WTC11 (cell line): ENCODE measurements around the gene AOX1. TPM values are rescaled to one million over a fixed set of nuclear protein-coding genes. Genes with fewer than 3 reads are reported as not detected.

ENCODE experiments used
- ATAC-seq: fragments of 200-7000 bp; cut with Tn5 transposase; 2 replicates; pipeline ENCODE4 v1.10.0; 2021; ENCODE audit warnings: mild to moderate bottlenecking, moderate library complexity
- CTCF ChIA-PET: fragments of 300-600 bp; sonication (Branson Sonifier 250); formaldehyde crosslinking; loops from one replicate; lab custom pipeline; 2021; ENCODE audit warnings: antibody characterized with exemption; lab: Charles Lee
- POLR2A ChIA-PET: fragments of 350-600 bp; sonication (Branson Sonifier 250); formaldehyde crosslinking; loops from one replicate; lab custom pipeline; 2021; ENCODE audit warnings: antibody characterized with exemption; lab: Charles Lee
- DNase-seq: peaks from one replicate; pipeline ENCODE4 v3.0.0; 2021; ENCODE audit warnings: low spot score
- H3K27ac Mint-ChIP-seq: 2 replicates; pipeline ENCODE4 v1.8.0; 2021; ENCODE audit warnings: mixed read lengths
- H3K27me3 Mint-ChIP-seq: 2 replicates; pipeline ENCODE4 v1.8.0; 2021; ENCODE audit warnings: low read depth, mild to moderate bottlenecking, moderate library complexity, mixed read lengths
- H3K36me3 Mint-ChIP-seq: 2 replicates; pipeline ENCODE4 v1.8.0; 2021; ENCODE audit warnings: mixed read lengths
- H3K4me1 Mint-ChIP-seq: 2 replicates; pipeline ENCODE4 v1.8.0; 2022; ENCODE audit warnings: mixed read lengths
- H3K4me3 Mint-ChIP-seq: 2 replicates; pipeline ENCODE4 v1.8.0; 2021; ENCODE audit warnings: mild to moderate bottlenecking, moderate library complexity, mixed read lengths
- H3K9me3 Mint-ChIP-seq: 2 replicates; pipeline ENCODE4 v1.8.0; 2021; ENCODE audit warnings: mixed read lengths
- CBFB ChIP-seq: sonication (generic); formaldehyde crosslinking; IDR thresholded peaks from 2 replicates; pipeline ENCODE4 v1.8.1; 2022; ENCODE audit warnings: mild to moderate bottlenecking, low read depth, missing genetic modification reagents
- CREB1 ChIP-seq: sonication (generic); formaldehyde crosslinking; IDR thresholded peaks from 2 replicates; pipeline ENCODE4 v1.8.0; 2023; ENCODE audit warnings: mild to moderate bottlenecking, missing genetic modification reagents
- ESRRA ChIP-seq: sonication (generic); formaldehyde crosslinking; IDR thresholded peaks from 2 replicates; pipeline ENCODE4 v1.8.1; 2022; ENCODE audit warnings: mild to moderate bottlenecking, missing genetic modification reagents, borderline replicate concordance
- FOXJ3 ChIP-seq: sonication (generic); formaldehyde crosslinking; IDR thresholded peaks from 2 replicates; pipeline ENCODE4 v1.9.0; 2021; ENCODE audit warnings: missing genetic modification reagents, mild to moderate bottlenecking, borderline replicate concordance
- IRF2 ChIP-seq: sonication (generic); formaldehyde crosslinking; IDR thresholded peaks from 2 replicates; pipeline ENCODE4 v1.8.0; 2022; ENCODE audit warnings: low read depth, missing genetic modification reagents, borderline replicate concordance
- JUN ChIP-seq: sonication (generic); formaldehyde crosslinking; IDR thresholded peaks from 2 replicates; pipeline ENCODE4 v1.8.0; 2023; ENCODE audit warnings: mild to moderate bottlenecking, missing genetic modification reagents
- NFE2L1 ChIP-seq: sonication (generic); formaldehyde crosslinking; IDR thresholded peaks from 2 replicates; pipeline ENCODE4 v1.8.1; 2023; ENCODE audit warnings: missing genetic modification reagents
- NFYB ChIP-seq: sonication (generic); formaldehyde crosslinking; conservative IDR thresholded peaks from 2 replicates; pipeline ENCODE4 v1.8.0; 2022; ENCODE audit warnings: low read depth, missing genetic modification reagents
- NR1H2 ChIP-seq: sonication (generic); formaldehyde crosslinking; IDR thresholded peaks from 2 replicates; pipeline ENCODE4 v1.9.0; 2021; ENCODE audit warnings: mild to moderate bottlenecking, moderate library complexity, missing genetic modification reagents
- TEAD4 ChIP-seq: sonication (generic); formaldehyde crosslinking; IDR thresholded peaks from 2 replicates; pipeline ENCODE4 v1.8.0; 2022; ENCODE audit warnings: mild to moderate bottlenecking, missing genetic modification reagents
- ZNF121 ChIP-seq: sonication (generic); formaldehyde crosslinking; IDR thresholded peaks from 2 replicates; pipeline ENCODE4 v1.8.0; 2023; ENCODE audit warnings: missing genetic modification reagents
- ZNF263 ChIP-seq: sonication (generic); formaldehyde crosslinking; IDR thresholded peaks from 2 replicates; pipeline ENCODE4 v1.8.1; 2022; ENCODE audit warnings: low read depth, mild to moderate bottlenecking, moderate library complexity, missing genetic modification reagents
- total RNA-seq: library from RNA; stranded (reverse); gene quantifications from 3 replicates; pipeline ENCODE4 v1.2.3, GENCODE V29; 2021
- TF ChIP-seq, protein P1 (sequence below): sonication (generic); formaldehyde crosslinking; IDR thresholded peaks from 2 replicates; pipeline ENCODE4 v1.8.0; 2023; ENCODE audit warnings: missing genetic modification reagents
- TF ChIP-seq, protein P2 (sequence below): sonication (generic); formaldehyde crosslinking; conservative IDR thresholded peaks from 2 replicates; pipeline ENCODE4 v1.8.1; 2022; ENCODE audit warnings: mild to moderate bottlenecking, missing genetic modification reagents
- TF ChIP-seq, protein P3 (sequence below): sonication (generic); formaldehyde crosslinking; IDR thresholded peaks from 2 replicates; pipeline ENCODE4 v1.8.1; 2023; ENCODE audit warnings: mild to moderate bottlenecking, missing genetic modification reagents
- TF ChIP-seq, protein P4 (sequence below): sonication (generic); formaldehyde crosslinking; IDR thresholded peaks from 2 replicates; pipeline ENCODE4 v1.8.0; 2022; ENCODE audit warnings: missing genetic modification reagents
- TF ChIP-seq, protein P5 (sequence below): sonication (generic); formaldehyde crosslinking; IDR thresholded peaks from 2 replicates; pipeline ENCODE4 v1.8.1; 2023; ENCODE audit warnings: mild to moderate bottlenecking, missing genetic modification reagents, borderline replicate concordance
- TF ChIP-seq, protein P6 (sequence below): sonication (generic); formaldehyde crosslinking; IDR thresholded peaks from 2 replicates; pipeline ENCODE4 v1.8.1; 2023; ENCODE audit warnings: mild to moderate bottlenecking, moderate library complexity, missing genetic modification reagents
- TF ChIP-seq, protein P7 (sequence below): sonication (generic); formaldehyde crosslinking; IDR thresholded peaks from 2 replicates; pipeline ENCODE4 v1.8.1; 2022; ENCODE audit warnings: mild to moderate bottlenecking, missing genetic modification reagents, moderate library complexity, borderline replicate concordance
- TF ChIP-seq, protein P8 (sequence below): sonication (generic); formaldehyde crosslinking; IDR thresholded peaks from 2 replicates; pipeline ENCODE4 v1.8.1; 2022; ENCODE audit warnings: mild to moderate bottlenecking, moderate library complexity, missing genetic modification reagents

AOX1 gene
- total RNA-seq, 1 experiment from 2014 or later: 4.8 TPM

DNA sequence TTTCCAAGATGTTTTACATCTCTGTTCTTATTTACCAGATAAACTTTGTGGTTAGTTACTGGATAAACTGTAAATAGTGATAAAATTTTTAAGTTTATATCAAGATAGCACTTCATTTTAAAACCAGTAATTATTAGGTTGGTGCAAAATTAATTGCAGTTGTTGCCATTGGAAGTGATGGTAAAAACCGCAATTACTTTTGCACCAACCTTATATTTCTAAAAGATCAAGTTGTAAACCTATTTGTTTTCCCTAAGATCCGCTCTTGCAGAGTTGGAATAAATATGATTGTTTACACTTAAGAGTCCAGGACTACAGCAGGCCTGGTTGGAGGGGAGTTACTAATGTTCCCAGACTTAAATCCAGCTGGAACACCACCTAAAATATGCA lies 479 bp upstream of the AOX1 start (continued):
- TF ChIP-seq IRF2 (CRISPR knock-in tag) (no peak), CBFB (CRISPR knock-in tag) (no peak), ZNF121 (CRISPR knock-in tag) (no peak), ESRRA (CRISPR knock-in tag) (no peak), JUN (CRISPR knock-in tag) (no peak), NFYB (CRISPR knock-in tag) (no peak), FOXJ3 (CRISPR knock-in tag) (no peak), NR1H2 (CRISPR knock-in tag) (no peak), NFE2L1 (CRISPR knock-in tag) (no peak)
- TF ChIP-seq, protein P1, sequence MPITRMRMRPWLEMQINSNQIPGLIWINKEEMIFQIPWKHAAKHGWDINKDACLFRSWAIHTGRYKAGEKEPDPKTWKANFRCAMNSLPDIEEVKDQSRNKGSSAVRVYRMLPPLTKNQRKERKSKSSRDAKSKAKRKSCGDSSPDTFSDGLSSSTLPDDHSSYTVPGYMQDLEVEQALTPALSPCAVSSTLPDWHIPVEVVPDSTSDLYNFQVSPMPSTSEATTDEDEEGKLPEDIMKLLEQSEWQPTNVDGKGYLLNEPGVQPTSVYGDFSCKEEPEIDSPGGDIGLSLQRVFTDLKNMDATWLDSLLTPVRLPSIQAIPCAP (CRISPR knock-in tag): no peak
- TF ChIP-seq, protein P2, sequence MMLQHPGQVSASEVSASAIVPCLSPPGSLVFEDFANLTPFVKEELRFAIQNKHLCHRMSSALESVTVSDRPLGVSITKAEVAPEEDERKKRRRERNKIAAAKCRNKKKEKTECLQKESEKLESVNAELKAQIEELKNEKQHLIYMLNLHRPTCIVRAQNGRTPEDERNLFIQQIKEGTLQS (CRISPR knock-in tag): no peak
- TF ChIP-seq, protein P3, sequence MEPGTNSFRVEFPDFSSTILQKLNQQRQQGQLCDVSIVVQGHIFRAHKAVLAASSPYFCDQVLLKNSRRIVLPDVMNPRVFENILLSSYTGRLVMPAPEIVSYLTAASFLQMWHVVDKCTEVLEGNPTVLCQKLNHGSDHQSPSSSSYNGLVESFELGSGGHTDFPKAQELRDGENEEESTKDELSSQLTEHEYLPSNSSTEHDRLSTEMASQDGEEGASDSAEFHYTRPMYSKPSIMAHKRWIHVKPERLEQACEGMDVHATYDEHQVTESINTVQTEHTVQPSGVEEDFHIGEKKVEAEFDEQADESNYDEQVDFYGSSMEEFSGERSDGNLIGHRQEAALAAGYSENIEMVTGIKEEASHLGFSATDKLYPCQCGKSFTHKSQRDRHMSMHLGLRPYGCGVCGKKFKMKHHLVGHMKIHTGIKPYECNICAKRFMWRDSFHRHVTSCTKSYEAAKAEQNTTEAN (CRISPR knock-in tag): no peak

DNA sequence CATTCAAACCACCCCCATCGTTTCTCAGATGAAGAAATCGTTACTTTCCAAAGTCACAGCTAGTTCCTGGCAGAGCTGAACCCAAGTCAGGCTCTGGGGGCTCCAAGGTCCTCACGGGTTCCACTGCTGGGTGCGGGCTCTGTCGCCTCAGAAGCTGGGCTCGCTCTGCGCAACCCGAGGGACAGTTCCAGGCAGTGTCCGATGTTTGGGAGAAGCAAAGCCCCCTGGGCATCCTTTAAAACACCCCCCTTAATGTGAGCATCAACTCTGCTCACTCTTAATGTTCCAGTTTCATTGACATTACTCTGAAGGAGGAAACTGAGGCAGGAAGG lies 796 bp downstream of the AOX1 start:
- TF ChIP-seq, protein P4, sequence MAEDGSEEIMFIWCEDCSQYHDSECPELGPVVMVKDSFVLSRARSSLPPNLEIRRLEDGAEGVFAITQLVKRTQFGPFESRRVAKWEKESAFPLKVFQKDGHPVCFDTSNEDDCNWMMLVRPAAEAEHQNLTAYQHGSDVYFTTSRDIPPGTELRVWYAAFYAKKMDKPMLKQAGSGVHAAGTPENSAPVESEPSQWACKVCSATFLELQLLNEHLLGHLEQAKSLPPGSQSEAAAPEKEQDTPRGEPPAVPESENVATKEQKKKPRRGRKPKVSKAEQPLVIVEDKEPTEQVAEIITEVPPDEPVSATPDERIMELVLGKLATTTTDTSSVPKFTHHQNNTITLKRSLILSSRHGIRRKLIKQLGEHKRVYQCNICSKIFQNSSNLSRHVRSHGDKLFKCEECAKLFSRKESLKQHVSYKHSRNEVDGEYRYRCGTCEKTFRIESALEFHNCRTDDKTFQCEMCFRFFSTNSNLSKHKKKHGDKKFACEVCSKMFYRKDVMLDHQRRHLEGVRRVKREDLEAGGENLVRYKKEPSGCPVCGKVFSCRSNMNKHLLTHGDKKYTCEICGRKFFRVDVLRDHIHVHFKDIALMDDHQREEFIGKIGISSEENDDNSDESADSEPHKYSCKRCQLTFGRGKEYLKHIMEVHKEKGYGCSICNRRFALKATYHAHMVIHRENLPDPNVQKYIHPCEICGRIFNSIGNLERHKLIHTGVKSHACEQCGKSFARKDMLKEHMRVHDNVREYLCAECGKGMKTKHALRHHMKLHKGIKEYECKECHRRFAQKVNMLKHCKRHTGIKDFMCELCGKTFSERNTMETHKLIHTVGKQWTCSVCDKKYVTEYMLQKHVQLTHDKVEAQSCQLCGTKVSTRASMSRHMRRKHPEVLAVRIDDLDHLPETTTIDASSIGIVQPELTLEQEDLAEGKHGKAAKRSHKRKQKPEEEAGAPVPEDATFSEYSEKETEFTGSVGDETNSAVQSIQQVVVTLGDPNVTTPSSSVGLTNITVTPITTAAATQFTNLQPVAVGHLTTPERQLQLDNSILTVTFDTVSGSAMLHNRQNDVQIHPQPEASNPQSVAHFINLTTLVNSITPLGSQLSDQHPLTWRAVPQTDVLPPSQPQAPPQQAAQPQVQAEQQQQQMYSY (CRISPR knock-in tag): no peak
- TF ChIP-seq ZNF263 (no peak), CREB1 (no peak), TEAD4 (CRISPR knock-in tag) (no peak)
- TF ChIP-seq, protein P5, sequence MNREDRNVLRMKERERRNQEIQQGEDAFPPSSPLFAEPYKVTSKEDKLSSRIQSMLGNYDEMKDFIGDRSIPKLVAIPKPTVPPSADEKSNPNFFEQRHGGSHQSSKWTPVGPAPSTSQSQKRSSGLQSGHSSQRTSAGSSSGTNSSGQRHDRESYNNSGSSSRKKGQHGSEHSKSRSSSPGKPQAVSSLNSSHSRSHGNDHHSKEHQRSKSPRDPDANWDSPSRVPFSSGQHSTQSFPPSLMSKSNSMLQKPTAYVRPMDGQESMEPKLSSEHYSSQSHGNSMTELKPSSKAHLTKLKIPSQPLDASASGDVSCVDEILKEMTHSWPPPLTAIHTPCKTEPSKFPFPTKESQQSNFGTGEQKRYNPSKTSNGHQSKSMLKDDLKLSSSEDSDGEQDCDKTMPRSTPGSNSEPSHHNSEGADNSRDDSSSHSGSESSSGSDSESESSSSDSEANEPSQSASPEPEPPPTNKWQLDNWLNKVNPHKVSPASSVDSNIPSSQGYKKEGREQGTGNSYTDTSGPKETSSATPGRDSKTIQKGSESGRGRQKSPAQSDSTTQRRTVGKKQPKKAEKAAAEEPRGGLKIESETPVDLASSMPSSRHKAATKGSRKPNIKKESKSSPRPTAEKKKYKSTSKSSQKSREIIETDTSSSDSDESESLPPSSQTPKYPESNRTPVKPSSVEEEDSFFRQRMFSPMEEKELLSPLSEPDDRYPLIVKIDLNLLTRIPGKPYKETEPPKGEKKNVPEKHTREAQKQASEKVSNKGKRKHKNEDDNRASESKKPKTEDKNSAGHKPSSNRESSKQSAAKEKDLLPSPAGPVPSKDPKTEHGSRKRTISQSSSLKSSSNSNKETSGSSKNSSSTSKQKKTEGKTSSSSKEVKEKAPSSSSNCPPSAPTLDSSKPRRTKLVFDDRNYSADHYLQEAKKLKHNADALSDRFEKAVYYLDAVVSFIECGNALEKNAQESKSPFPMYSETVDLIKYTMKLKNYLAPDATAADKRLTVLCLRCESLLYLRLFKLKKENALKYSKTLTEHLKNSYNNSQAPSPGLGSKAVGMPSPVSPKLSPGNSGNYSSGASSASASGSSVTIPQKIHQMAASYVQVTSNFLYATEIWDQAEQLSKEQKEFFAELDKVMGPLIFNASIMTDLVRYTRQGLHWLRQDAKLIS (CRISPR knock-in tag): 0 out of 2 replicates have a peak, but pooled peaks have one; percentile 8
- TF ChIP-seq, protein P6, sequence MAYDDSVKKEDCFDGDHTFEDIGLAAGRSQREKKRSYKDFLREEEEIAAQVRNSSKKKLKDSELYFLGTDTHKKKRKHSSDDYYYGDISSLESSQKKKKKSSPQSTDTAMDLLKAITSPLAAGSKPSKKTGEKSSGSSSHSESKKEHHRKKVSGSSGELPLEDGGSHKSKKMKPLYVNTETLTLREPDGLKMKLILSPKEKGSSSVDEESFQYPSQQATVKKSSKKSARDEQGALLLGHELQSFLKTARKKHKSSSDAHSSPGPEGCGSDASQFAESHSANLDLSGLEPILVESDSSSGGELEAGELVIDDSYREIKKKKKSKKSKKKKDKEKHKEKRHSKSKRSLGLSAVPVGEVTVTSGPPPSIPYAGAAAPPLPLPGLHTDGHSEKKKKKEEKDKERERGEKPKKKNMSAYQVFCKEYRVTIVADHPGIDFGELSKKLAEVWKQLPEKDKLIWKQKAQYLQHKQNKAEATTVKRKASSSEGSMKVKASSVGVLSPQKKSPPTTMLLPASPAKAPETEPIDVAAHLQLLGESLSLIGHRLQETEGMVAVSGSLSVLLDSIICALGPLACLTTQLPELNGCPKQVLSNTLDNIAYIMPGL (CRISPR knock-in tag): no peak
- TF ChIP-seq, protein P7, sequence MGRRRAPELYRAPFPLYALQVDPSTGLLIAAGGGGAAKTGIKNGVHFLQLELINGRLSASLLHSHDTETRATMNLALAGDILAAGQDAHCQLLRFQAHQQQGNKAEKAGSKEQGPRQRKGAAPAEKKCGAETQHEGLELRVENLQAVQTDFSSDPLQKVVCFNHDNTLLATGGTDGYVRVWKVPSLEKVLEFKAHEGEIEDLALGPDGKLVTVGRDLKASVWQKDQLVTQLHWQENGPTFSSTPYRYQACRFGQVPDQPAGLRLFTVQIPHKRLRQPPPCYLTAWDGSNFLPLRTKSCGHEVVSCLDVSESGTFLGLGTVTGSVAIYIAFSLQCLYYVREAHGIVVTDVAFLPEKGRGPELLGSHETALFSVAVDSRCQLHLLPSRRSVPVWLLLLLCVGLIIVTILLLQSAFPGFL: no peak
- TF ChIP-seq, protein P8, sequence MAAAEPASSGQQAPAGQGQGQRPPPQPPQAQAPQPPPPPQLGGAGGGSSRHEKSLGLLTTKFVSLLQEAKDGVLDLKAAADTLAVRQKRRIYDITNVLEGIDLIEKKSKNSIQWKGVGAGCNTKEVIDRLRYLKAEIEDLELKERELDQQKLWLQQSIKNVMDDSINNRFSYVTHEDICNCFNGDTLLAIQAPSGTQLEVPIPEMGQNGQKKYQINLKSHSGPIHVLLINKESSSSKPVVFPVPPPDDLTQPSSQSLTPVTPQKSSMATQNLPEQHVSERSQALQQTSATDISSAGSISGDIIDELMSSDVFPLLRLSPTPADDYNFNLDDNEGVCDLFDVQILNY (CRISPR knock-in tag): no peak
- Mint-ChIP-seq H3K4me1 (peaks cover 10% of the 10 kb centered on the region), H3K27ac (no peak overlapping the region), H3K36me3 (no peaks in the 10 kb centered on the region), H3K9me3 (no peaks in the 10 kb centered on the region), H3K4me3 (peak overlapping the region; percentile 83), H3K27me3 (peaks cover 24% of the 10 kb centered on the region)
- ATAC-seq: peak; percentile 27
- DNase-seq: no peak
- ChIA-PET CTCF (interaction anchor here (0.6 to 3.1 kb wide), 19 partner anchors 10 to 601 kb away, joined by 3 to 38 read pairs (median 4); partner anchors contain the start of gene KCTD18), POLR2A (interaction anchor here (0.7 kb wide), 1 partner anchor 63 kb away, joined by 3 read pairs; no protein-coding TSS in a partner anchor)
